Erythroblast (primary cell): Measurements from ENCODE around the gene GJE1.
A peak's percentile ranks its signal among the peaks of the same experiment; 100 is the strongest.

Experiments
- DNase-seq, 2 experiments: peaks; one replicate each; lab custom pipeline; 2025; lab: John Stamatoyannopoulos, UW
- GATA1 ChIP-seq: IDR thresholded peaks from 2 replicates; pipeline ENCODE4 v1.6.1; 2011; ENCODE audit warnings: low read depth, mild to moderate bottlenecking, control low read depth, low read length, moderate library complexity
- POLR2A ChIP-seq: IDR thresholded peaks from 2 replicates; pipeline ENCODE4 v1.6.1; 2011; ENCODE audit warnings: mild to moderate bottlenecking, low read length

The GJE1 gene

GRCh38 chr6:142184307-142184706 lies 51.6 kb downstream of the GJE1 start:
- TF ChIP-seq POLR2A, result no peak
- TF ChIP-seq GATA1, result no peak
- peak; percentile 1 to 3 for DNase-seq
